ENCODE measurements around the gene ZGPAT. TPM values are rescaled to one million over a fixed set of nuclear protein-coding genes. Genes with fewer than 3 reads are reported as not detected.

Gene ZGPAT
- total RNA-seq, 4 donors from 2014 or later = 13.4 to 20.8 (median 15.5) TPM

DNA sequence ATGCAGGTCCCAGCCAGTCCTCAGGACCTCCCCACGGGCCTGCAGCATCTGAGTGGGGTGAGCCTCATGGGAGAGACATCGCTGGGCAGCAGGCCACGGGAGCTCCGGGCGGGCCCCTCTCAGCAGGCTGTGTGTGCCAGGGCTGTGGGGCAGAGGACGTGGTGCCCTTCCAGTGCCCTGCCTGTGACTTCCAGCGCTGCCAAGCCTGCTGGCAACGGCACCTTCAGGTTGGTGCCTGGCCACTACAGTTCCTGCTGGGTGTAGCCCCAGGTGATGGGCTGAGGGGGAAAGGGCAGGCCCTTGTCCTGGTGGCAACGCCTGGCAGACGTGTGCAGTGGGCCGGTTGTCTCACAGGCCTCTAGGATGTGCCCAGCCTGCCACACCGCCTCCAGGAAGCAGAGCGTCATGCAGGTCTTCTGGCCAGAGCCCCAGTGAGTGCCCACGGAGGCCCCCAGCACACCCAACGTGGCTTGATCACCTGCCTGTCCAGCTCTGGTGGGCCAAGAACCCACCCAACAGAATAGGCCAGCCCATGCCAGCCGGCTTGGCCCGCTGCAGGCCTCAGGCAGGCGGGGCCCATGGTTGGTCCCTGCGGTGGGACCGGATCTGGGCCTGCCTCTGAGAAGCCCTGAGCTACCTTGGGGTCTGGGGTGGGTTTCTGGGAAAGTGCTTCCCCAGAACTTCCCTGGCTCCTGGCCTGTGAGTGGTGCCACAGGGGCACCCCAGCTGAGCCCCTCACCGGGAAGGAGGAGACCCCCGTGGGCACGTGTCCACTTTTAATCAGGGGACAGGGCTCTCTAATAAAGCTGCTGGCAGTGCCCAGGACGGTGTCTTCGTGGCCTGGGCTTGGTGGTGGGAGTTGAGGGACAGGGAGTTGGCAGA, 12.2 kb upstream of the ZGPAT start:
- in situ Hi-C loops (cut with MboI; ENCODE audit: low sequenced_read_pairs in 4 of 4) = no loop called here
- no peak for ATAC-seq
- intact Hi-C loops (cut with DNase I; ENCODE audit: low total_unique reads) = no loop called here
- DNase-seq = no peak
- TF ChIP-seq CTCF (IDR thresholded peaks at IDR 0.05 in 4 of 5, conservative IDR thresholded peaks at IDR 0.05 in 1 of 5) (no peak), POLR2A (IDR thresholded peaks at IDR 0.05) (no peak)
- H3K4me1 ChIP-seq = peaks cover 30 to 32% of the 10 kb centered on the region in 2 donors
- peaks cover 0 to 7% of the 10 kb centered on the region in 2 donors for H3K36me3 ChIP-seq
- H3K27ac ChIP-seq = no peak overlapping the region
- no peak overlapping the region for H3K4me3 ChIP-seq
- no peaks in the 10 kb centered on the region for H3K9me3 ChIP-seq
- H3K27me3 ChIP-seq = no peaks in the 10 kb centered on the region

- DNase-seq (no peak), ATAC-seq (no peak)
- Histone ChIP-seq H3K36me3 (peaks cover 0 to 7% of the 10 kb centered on the region in 2 donors), H3K9me3 (no peaks in the 10 kb centered on the region), H3K4me3 (peak overlapping the region in 1 of 4 donors; percentile 18), H3K27ac (no peak overlapping the region), H3K27me3 (no peaks in the 10 kb centered on the region), H3K4me1 (peaks cover 30 to 32% of the 10 kb centered on the region in 2 donors)
- intact Hi-C loops (cut with DNase I; ENCODE audit: low total_unique reads) (no loop called here), in situ Hi-C loops (cut with MboI; ENCODE audit: low sequenced_read_pairs in 4 of 4) (no loop called here)
- TF ChIP-seq POLR2A (IDR thresholded peaks at IDR 0.05) (no peak), CTCF (IDR thresholded peaks at IDR 0.05 in 4 of 5, conservative IDR thresholded peaks at IDR 0.05 in 1 of 5) (no peak)
Observed at GRCh38 chr20:63696306-63696627, 11.6 kb upstream of the ZGPAT start.

DNA sequence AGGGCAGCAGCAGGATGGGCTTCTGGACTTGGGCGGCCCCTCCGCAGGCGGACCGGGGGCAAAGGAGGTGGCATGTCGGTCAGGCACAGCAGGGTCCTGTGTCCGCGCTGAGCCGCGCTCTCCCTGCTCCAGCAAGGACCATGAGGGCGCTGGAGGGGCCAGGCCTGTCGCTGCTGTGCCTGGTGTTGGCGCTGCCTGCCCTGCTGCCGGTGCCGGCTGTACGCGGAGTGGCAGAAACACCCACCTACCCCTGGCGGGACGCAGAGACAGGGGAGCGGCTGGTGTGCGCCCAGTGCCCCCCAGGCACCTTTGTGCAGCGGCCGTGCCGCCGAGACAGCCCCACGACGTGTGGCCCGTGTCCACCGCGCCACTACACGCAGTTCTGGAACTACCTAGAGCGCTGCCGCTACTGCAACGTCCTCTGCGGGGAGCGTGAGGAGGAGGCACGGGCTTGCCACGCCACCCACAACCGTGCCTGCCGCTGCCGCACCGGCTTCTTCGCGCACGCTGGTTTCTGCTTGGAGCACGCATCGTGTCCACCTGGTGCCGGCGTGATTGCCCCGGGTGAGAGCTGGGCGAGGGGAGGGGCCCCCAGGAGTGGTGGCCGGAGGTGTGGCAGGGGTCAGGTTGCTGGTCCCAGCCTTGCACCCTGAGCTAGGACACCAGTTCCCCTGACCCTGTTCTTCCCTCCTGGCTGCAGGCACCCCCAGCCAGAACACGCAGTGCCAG, 11.0 kb upstream of the ZGPAT start, which contains the start of gene TNFRSF6B:
Gene TNFRSF6B (plus strand): TSS at position 25 of the 729 bp plus-strand sequence. CDS start 116 bp downstream, at position 141.
- in situ Hi-C loops (cut with MboI; ENCODE audit: low sequenced_read_pairs in 4 of 4) = no loop called here
- TF ChIP-seq POLR2A (IDR thresholded peaks at IDR 0.05) (no peak), CTCF (IDR thresholded peaks at IDR 0.05 in 4 of 5, conservative IDR thresholded peaks at IDR 0.05 in 1 of 5) (no peak)
- no peaks in the 10 kb centered on the region for H3K27me3 ChIP-seq
- intact Hi-C loops (cut with DNase I; ENCODE audit: low total_unique reads) = no loop called here
- DNase-seq = no peak
- ATAC-seq = peak in 1 of 2 donors; percentile 13
- H3K4me3 ChIP-seq = peak within 1 kb of the TSS in 2 of 4 donors; percentile 18 to 29
- H3K27ac ChIP-seq = no peak within 1 kb of the TSS
- peaks cover 30 to 32% of the 10 kb centered on the region in 2 donors for H3K4me1 ChIP-seq
- H3K9me3 ChIP-seq = no peaks in the 10 kb centered on the region
- peaks cover 0 to 7% of the 10 kb centered on the region in 2 donors for H3K36me3 ChIP-seq

- H3K9me3 ChIP-seq = no peaks in the 10 kb centered on the region
- peaks cover 30 to 32% of the 10 kb centered on the region in 2 donors for H3K4me1 ChIP-seq
- no peak overlapping the region for H3K27ac ChIP-seq
- ATAC-seq = no peak
- peak in 1 of 2 donors; percentile 16 for DNase-seq
- peaks cover 0 to 7% of the 10 kb centered on the region in 2 donors for H3K36me3 ChIP-seq
- intact Hi-C loops (cut with DNase I; ENCODE audit: low total_unique reads) = no loop called here
- H3K4me3 ChIP-seq = peak overlapping the region in 1 of 4 donors; percentile 29
- no peak for TF ChIP-seq POLR2A (IDR thresholded peaks at IDR 0.05)
- TF ChIP-seq CTCF (IDR thresholded peaks at IDR 0.05 in 4 of 5, conservative IDR thresholded peaks at IDR 0.05 in 1 of 5) = no peak
- in situ Hi-C loops (cut with MboI; ENCODE audit: low sequenced_read_pairs in 4 of 4) = no loop called here
- H3K27me3 ChIP-seq = no peaks in the 10 kb centered on the region
Observed at GRCh38 chr20:63697357-63697867, 10.4 kb upstream of the ZGPAT start.
